ENCODE measurements around the gene IL17C.

Gene IL17C

DNA sequence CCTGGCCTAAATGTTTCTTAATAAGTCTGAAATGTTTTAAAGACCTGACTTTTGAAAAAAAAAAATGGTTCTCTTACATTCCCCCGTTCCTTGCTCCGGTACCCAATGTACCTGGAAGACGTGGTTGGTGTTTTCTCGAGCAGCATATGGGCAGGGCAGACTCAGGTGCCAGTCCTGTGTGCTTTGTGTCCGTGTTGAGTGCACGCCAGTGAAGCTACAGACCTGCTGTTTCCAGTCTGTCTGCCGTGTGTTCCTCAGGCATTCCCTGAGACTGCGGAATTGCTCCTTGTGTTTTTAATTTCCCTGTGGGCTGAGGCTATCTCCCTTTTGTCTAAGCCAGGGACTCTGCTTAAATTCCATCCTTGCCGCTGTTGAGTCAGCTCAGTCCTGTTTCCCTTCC lies 11.7 kb upstream of the IL17C start:
- no peak for DNase-seq (ENCODE audit: low read depth)

DNA sequence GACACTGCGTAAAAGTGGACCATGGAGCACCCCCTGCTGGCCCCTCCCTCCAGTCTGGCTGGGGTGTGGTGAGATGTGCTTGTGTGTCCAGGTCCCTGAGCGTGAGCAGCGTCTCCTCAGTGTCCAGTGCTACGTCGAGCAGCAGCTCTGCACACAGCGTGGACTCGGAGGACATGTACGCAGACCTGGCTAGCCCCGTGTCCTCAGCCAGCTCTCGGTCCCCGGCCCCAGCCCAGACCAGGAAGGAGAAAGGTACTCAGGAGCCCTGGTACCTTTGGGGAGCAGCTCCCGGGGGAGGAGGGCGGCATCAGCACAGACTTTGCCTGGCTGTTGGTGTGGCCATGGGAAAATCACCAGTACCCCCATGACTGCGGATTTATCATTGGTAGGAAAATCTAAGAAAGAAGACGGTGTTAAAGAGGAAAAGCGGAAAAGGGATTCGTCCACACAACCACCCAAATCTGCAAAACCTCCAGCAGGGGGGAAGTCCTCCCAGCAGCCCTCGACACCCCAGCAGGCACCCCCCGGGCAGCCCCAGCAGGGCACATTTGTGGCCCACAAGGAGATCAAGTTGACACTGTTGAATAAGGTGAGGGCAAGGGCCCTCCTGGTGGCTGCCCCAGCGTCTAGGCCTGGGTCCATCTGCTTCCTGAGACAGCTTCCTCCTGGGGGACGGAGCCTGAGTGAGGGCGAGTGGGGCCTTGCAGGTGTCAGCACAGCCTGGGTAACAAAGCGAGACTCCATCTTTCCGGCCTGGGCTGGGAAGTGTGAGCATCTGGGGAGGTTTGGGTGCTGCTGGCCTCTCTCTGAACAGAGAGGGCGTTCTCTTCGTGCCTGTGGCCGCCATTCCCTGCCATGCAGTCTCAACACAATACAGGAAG lies 10.6 kb upstream of the IL17C start:
- TF ChIP-seq, protein P1, sequence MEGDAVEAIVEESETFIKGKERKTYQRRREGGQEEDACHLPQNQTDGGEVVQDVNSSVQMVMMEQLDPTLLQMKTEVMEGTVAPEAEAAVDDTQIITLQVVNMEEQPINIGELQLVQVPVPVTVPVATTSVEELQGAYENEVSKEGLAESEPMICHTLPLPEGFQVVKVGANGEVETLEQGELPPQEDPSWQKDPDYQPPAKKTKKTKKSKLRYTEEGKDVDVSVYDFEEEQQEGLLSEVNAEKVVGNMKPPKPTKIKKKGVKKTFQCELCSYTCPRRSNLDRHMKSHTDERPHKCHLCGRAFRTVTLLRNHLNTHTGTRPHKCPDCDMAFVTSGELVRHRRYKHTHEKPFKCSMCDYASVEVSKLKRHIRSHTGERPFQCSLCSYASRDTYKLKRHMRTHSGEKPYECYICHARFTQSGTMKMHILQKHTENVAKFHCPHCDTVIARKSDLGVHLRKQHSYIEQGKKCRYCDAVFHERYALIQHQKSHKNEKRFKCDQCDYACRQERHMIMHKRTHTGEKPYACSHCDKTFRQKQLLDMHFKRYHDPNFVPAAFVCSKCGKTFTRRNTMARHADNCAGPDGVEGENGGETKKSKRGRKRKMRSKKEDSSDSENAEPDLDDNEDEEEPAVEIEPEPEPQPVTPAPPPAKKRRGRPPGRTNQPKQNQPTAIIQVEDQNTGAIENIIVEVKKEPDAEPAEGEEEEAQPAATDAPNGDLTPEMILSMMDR (IDR thresholded peaks at IDR 0.05; ENCODE audit: control insufficient read depth, insufficient read depth, low read depth, low read length, missing control alignments): no peak
- no peak for DNase-seq (ENCODE audit: low read depth)
- no peak overlapping the region for H3K4me3 ChIP-seq (ENCODE audit: control insufficient read depth, low read depth, low read length)

More for the DNA sequence above, 11.7 kb upstream of the IL17C start:
- TF ChIP-seq, protein P1 (IDR thresholded peaks at IDR 0.05; ENCODE audit: control insufficient read depth, insufficient read depth, low read depth, low read length, missing control alignments): no peak
- no peak overlapping the region for H3K4me3 ChIP-seq (ENCODE audit: control insufficient read depth, low read depth, low read length)

DNA sequence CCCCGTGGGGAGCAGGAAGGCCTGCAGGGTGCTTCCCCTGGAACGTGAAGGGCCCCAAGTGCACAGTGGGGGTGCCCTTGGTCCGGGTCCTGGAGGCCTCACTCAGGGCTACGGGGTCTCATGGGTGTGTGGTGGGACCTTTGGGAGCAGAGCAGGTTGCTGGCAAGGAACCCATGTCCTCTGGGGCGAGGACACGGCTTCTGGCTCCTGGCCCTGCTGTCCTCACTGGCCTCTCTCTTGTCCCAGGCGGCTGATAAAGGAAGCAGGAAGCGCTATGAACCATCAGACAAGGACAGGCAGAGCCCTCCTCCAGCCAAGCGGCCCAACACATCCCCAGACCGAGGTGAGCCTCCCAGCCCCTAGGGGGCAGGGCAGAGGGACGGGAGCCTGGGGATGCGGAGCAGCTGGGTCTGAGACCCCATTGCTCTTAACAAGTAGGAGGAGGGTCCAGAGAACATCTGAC lies 9.8 kb upstream of the IL17C start:
- no peak overlapping the region for H3K4me3 ChIP-seq (ENCODE audit: control insufficient read depth, low read depth, low read length)
- TF ChIP-seq, protein P1 (IDR thresholded peaks at IDR 0.05; ENCODE audit: control insufficient read depth, insufficient read depth, low read depth, low read length, missing control alignments): peak; percentile 33
- DNase-seq (ENCODE audit: low read depth): no peak

DNA sequence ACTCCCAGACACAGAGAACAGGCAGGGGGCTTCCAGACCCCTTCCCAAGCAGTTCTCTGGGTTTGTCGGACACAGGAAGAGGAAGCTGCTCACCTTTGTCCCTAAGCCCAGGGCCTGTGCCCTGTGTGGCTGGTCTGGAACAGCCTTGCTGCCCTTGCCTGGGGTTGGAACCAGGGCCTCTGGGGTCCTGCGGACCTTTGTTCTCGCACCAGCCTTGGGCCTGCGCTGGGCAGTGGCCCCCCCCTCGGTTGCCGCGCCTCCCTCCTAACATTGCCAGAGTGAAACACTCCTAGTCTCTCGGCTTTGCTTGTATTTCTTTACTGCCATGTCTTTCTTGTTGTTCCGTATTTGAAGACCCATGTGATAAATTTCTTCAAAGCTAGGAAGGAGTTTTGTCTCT lies 8.5 kb upstream of the IL17C start:
- TF ChIP-seq, protein P1 (IDR thresholded peaks at IDR 0.05; ENCODE audit: control insufficient read depth, insufficient read depth, low read depth, low read length, missing control alignments): no peak

DNA sequence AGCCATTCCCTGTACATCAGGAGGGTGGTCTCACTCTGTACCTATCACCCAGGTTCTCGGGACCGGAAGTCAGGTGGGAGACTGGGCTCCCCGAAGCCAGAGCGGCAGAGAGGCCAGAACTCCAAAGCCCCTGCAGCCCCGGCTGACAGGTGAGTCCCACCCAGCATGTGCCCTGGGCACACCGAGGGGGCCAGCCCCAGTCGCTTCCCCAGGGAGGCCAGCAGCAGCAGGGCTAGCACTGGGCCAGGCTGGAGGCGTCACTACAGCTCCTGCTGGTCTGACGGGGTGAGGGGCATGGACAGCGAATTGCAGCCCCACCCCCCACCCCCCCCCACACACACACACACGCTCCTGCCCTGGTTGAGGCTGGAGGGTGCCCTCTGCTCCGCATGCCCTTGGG lies 7.9 kb upstream of the IL17C start:
- no peak for DNase-seq (ENCODE audit: low read depth)
- H3K4me3 ChIP-seq (ENCODE audit: control insufficient read depth, low read depth, low read length): no peak overlapping the region
- TF ChIP-seq, protein P1 (IDR thresholded peaks at IDR 0.05; ENCODE audit: control insufficient read depth, insufficient read depth, low read depth, low read length, missing control alignments): no peak

More for the DNA sequence above, 8.5 kb upstream of the IL17C start:
- DNase-seq (ENCODE audit: low read depth): no peak
- H3K4me3 ChIP-seq (ENCODE audit: control insufficient read depth, low read depth, low read length): no peak overlapping the region

DNA sequence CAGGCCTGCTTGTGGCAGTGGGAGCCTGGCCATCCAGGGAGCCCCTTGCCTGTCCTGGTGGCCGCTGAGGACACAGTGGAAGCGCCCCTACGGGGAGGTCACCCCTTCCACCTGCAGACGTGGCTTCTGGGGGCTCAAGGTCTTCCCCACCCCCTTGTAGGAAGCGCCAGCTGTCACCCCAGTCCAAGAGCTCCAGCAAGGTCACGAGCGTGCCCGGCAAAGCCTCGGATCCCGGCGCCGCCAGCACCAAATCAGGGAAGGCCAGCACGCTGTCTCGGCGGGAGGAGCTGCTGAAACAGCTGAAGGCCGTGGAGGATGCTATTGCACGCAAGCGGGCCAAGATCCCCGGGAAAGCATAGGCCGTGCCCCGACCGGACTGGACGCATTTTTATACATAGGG lies 7.4 kb upstream of the IL17C start:
- no peak for DNase-seq (ENCODE audit: low read depth)
- TF ChIP-seq, protein P1 (IDR thresholded peaks at IDR 0.05; ENCODE audit: control insufficient read depth, insufficient read depth, low read depth, low read length, missing control alignments): no peak
- H3K4me3 ChIP-seq (ENCODE audit: control insufficient read depth, low read depth, low read length): no peak overlapping the region
